Measurements from ENCODE around the gene ALPK1. TPM values are rescaled to one million over a fixed set of nuclear protein-coding genes. Genes with fewer than 3 reads are reported as not detected.
"Not testable (repeated sequence)": the region's sequence is repeated elsewhere in the genome, so short reads cannot be mapped to it uniquely, and the experiment has no call there.

The ALPK1 gene
- total RNA-seq, 1 donor from 2014 or later = 13.7 TPM

DNA sequence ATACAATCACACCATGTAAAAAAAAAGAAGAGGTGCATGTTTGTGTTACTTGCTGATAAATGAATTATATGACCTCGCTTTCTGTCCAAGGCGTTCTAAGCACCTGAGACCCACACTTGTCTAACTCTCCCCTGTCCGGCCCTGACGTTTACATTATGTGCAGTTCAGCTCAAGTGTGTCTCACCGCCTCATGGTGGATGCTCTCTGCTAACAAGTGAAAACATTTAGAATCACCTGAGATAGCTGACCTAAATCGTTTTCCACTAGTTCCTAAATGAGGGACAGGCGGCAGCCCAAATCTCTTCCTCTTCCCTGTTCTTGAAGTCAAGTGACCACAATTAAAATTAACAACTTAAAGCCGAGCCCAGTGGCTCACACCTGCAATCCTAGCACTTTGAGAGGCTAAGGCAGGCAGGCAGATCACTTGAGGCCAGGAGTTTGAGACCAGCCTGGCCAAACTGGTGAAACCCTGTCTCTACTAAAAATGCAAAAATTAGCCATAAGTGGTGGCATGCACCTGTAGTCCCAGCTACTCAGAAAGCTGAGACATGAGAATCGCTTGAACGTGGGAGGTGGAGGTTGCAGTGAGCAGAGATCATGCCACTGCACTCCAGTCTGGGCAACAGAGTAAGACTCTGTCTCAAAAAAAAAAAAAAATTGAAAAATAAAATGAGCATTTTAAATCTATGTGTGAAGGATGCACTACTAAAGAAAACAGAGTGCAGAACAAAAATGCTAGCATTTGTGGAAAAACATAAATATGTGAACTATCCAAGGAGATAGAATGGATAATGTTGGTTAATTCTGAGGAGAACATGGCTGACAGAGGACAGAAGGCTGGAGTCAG is 7.5 kb upstream of the ALPK1 start:
- no peak for DNase-seq (ENCODE audit: low read depth)
- TF ChIP-seq CTCF (IDR thresholded peaks at IDR 0.05; ENCODE audit: insufficient read depth, low read length, severe bottlenecking) = no peak
- Histone ChIP-seq H3K4me3 (ENCODE audit: low read depth, low read length) (no peak overlapping the region), H3K36me3 (ENCODE audit: control insufficient read depth, insufficient read depth, low read length) (no peaks in the 10 kb centered on the region), H3K27me3 (ENCODE audit: control insufficient read depth, insufficient read depth, low read length) (no peaks in the 10 kb centered on the region)
- no peak for FAIRE-seq

DNA sequence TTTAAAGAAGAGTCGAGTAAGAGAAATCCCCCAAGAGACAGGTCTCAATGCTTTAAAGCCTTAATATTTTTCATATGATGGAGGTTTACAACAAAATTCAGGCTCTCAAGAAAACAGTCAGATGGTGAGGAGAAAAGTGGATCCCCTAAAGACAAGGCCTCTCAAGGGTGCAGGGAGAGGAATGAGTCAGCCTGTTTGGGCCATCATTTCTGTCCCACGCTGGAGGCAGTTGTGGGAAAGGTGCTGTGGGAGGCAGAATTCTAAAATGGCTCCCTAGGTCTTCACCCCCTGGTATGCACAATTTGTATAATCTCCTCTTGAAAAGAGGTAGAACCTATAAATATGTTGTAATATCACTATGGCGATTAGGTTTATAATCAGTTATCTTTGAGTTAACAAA is 6.8 kb upstream of the ALPK1 start:
- TF ChIP-seq CTCF (IDR thresholded peaks at IDR 0.05; ENCODE audit: insufficient read depth, low read length, severe bottlenecking) = no peak

DNA sequence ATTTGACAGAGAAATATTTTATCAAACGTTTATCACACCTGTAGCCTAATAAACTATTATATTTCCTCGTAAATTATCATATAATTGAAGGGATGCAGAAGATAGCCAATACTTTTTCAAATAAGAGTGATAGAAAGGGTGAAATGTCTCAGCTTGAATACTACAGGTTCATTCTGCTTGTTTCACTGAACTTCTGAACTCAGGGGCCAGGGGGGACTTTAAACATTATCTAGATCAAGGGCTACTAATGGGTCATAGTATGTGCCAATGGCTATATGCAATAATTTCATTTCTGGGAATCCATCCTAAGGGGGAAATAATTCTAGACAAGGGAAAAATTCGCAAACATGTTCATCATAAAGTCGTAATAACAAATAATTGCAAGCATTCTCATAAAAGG is 2.6 kb downstream of the ALPK1 start:
- no peak for TF ChIP-seq CTCF (IDR thresholded peaks at IDR 0.05; ENCODE audit: insufficient read depth, low read length, severe bottlenecking)
- DNase-seq (ENCODE audit: low read depth) (no peak), FAIRE-seq (no peak)
- Histone ChIP-seq H3K27me3 (ENCODE audit: control insufficient read depth, insufficient read depth, low read length) (no peaks in the 10 kb centered on the region), H3K36me3 (ENCODE audit: control insufficient read depth, insufficient read depth, low read length) (peaks cover 4% of the 10 kb centered on the region), H3K4me3 (ENCODE audit: low read depth, low read length) (no peak overlapping the region)

More for the DNA sequence above, 6.8 kb upstream of the ALPK1 start:
- H3K27me3 ChIP-seq (ENCODE audit: control insufficient read depth, insufficient read depth, low read length) = no peaks in the 10 kb centered on the region
- H3K4me3 ChIP-seq (ENCODE audit: low read depth, low read length) = no peak overlapping the region
- H3K36me3 ChIP-seq (ENCODE audit: control insufficient read depth, insufficient read depth, low read length) = no peaks in the 10 kb centered on the region
- FAIRE-seq (no peak), DNase-seq (ENCODE audit: low read depth) (no peak)

- Histone ChIP-seq H3K4me3 (ENCODE audit: low read depth, low read length) (no peak overlapping the region), H3K36me3 (ENCODE audit: control insufficient read depth, insufficient read depth, low read length) (peaks cover 4% of the 10 kb centered on the region), H3K27me3 (ENCODE audit: control insufficient read depth, insufficient read depth, low read length) (no peaks in the 10 kb centered on the region)
- no peak for TF ChIP-seq CTCF (IDR thresholded peaks at IDR 0.05; ENCODE audit: insufficient read depth, low read length, severe bottlenecking)
- DNase-seq (ENCODE audit: low read depth) = no peak
- FAIRE-seq = no peak
Measured at GRCh38 chr4:112302320-112303274, 5.4 kb downstream of the ALPK1 start.

GRCh38 chr4:112305477-112305876 is 8.3 kb downstream of the ALPK1 start:
- H3K4me3 ChIP-seq (ENCODE audit: low read depth, low read length); FAIRE-seq; H3K36me3 ChIP-seq (ENCODE audit: control insufficient read depth, insufficient read depth, low read length); DNase-seq (ENCODE audit: low read depth); H3K27me3 ChIP-seq (ENCODE audit: control insufficient read depth, insufficient read depth, low read length): not testable (repeated sequence)

- not testable (repeated sequence) for H3K36me3 ChIP-seq (ENCODE audit: control insufficient read depth, insufficient read depth, low read length); H3K27me3 ChIP-seq (ENCODE audit: control insufficient read depth, insufficient read depth, low read length); DNase-seq (ENCODE audit: low read depth); H3K4me3 ChIP-seq (ENCODE audit: low read depth, low read length); FAIRE-seq
Measured at GRCh38 chr4:112309263-112309791, 12.2 kb downstream of the ALPK1 start.
